ENCODE results near the gene COX19. TPM values are rescaled to one million over a fixed set of nuclear protein-coding genes. Genes with fewer than 3 reads are reported as not detected.

The COX19 gene
- total RNA-seq, 4 donors from 2014 or later, result 8.6 to 30.2 (median 16.9) TPM

GRCh38 chr7:992709-993607 is 17.6 kb upstream of the COX19 start:
- no peak for TF ChIP-seq POLR2A (IDR thresholded peaks at IDR 0.05)
- peak; percentile 99 to 100 (median 100) for TF ChIP-seq CTCF (IDR thresholded peaks at IDR 0.05)
- TF ChIP-seq EP300 (IDR thresholded peaks at IDR 0.05; ENCODE audit: low read depth), result no peak
- TF ChIP-seq POLR2AphosphoS5 (IDR thresholded peaks at IDR 0.05), result peak in 2 of 3 donors; percentile 46 to 59
- no peak overlapping the region for H3K27ac ChIP-seq
- peak; percentile 98 for DNase-seq
- in situ Hi-C loops (cut with MboI; ENCODE audit: low pct_ligation_motif_present in 1 of 4, low pct_unique_long_range_greater_than_20kb in 1 of 4, low sequenced_read_pairs in 3 of 4) (loop anchor here (5.0 to 25.0 kb wide), 5 partner anchors 69 to 172 kb away; partner anchors contain the start of gene ZFAND2A (in 3 of the 4)), intact Hi-C loops (cut with DNase I; ENCODE audit: low total_unique reads) (loop anchor here (1.0 to 10.0 kb wide), 2 partner anchors 72 to 172 kb away; partner anchors contain the start of gene ZFAND2A)
- H3K27me3 ChIP-seq, result peaks cover 12% of the 10 kb centered on the region
- H3K9me3 ChIP-seq, result no peaks in the 10 kb centered on the region
- WGBS, 2 donors (ENCODE audit: low coverage in 1 of 2), result 3 to 21% methylated on average over 5 to 26 of the region's 34 CpGs
- H3K4me3 ChIP-seq, result no peak overlapping the region
- peaks cover 7 to 30% (median 13%) of the 10 kb centered on the region in 4 donors for H3K4me1 ChIP-seq
- H3K36me3 ChIP-seq, result no peaks in the 10 kb centered on the region

GRCh38 chr7:991729-992656 is 16.6 kb upstream of the COX19 start:
- peaks cover 20% of the 10 kb centered on the region for H3K27me3 ChIP-seq
- in situ Hi-C loops (cut with MboI; ENCODE audit: low pct_ligation_motif_present in 1 of 4, low pct_unique_long_range_greater_than_20kb in 1 of 4, low sequenced_read_pairs in 3 of 4), result loop anchor here (5.0 to 25.0 kb wide), 5 partner anchors 70 to 173 kb away; partner anchors contain the start of gene ZFAND2A (in 3 of the 4)
- TF ChIP-seq EP300 (IDR thresholded peaks at IDR 0.05; ENCODE audit: low read depth) (no peak), POLR2AphosphoS5 (IDR thresholded peaks at IDR 0.05) (no peak), POLR2A (IDR thresholded peaks at IDR 0.05) (no peak), CTCF (IDR thresholded peaks at IDR 0.05) (no peak)
- H3K4me1 ChIP-seq, result peaks cover 7 to 20% (median 11%) of the 10 kb centered on the region in 4 donors
- H3K4me3 ChIP-seq, result no peak overlapping the region
- no peak for DNase-seq
- H3K9me3 ChIP-seq, result no peaks in the 10 kb centered on the region
- intact Hi-C loops (cut with DNase I; ENCODE audit: low total_unique reads), result loop anchor here (10.0 kb wide), 1 partner anchor 173 kb away; the partner anchor contains the start of gene ZFAND2A
- no peaks in the 10 kb centered on the region for H3K36me3 ChIP-seq
- 60 to 71% methylated on average over 2 to 30 of the region's 34 CpGs for WGBS, 2 donors (ENCODE audit: low coverage in 1 of 2)
- no peak overlapping the region for H3K27ac ChIP-seq

- Histone ChIP-seq H3K9me3 (no peaks in the 10 kb centered on the region), H3K36me3 (no peaks in the 10 kb centered on the region), H3K4me1 (peaks cover 7 to 20% (median 11%) of the 10 kb centered on the region in 4 donors), H3K4me3 (no peak overlapping the region), H3K27ac (no peak overlapping the region), H3K27me3 (peaks cover 23% of the 10 kb centered on the region)
- in situ Hi-C loops (cut with MboI; ENCODE audit: low pct_ligation_motif_present in 1 of 4, low pct_unique_long_range_greater_than_20kb in 1 of 4, low sequenced_read_pairs in 3 of 4), result loop anchor here (5.0 to 25.0 kb wide), 5 partner anchors 71 to 174 kb away; partner anchors contain the start of gene ZFAND2A (in 3 of the 4)
- no peak for TF ChIP-seq EP300 (IDR thresholded peaks at IDR 0.05; ENCODE audit: low read depth)
- no peak for TF ChIP-seq POLR2A (IDR thresholded peaks at IDR 0.05)
- TF ChIP-seq CTCF (IDR thresholded peaks at IDR 0.05), result no peak
- no peak for TF ChIP-seq POLR2AphosphoS5 (IDR thresholded peaks at IDR 0.05)
- intact Hi-C loops (cut with DNase I; ENCODE audit: low total_unique reads), result loop anchor here (10.0 kb wide), 1 partner anchor 174 kb away; the partner anchor contains the start of gene ZFAND2A
- WGBS, 2 donors (ENCODE audit: low coverage in 1 of 2), result 42 to 56% methylated on average over 2 to 24 of the region's 35 CpGs
- no peak for DNase-seq
Measured at GRCh38 chr7:990933-991728, 15.8 kb upstream of the COX19 start.
